WTC11 (cell line): Measurements from ENCODE around the gene GRAMD2A.

Experiments
- KAT7 ChIP-seq: sonication (generic); formaldehyde crosslinking; IDR thresholded peaks from 2 replicates; pipeline ENCODE4 v1.8.1; 2023; ENCODE audit warnings: missing genetic modification reagents, mild to moderate bottlenecking, borderline replicate concordance
- MLX ChIP-seq: sonication (generic); formaldehyde crosslinking; IDR thresholded peaks from 2 replicates; pipeline ENCODE4 v1.8.1; 2023; ENCODE audit warnings: mild to moderate bottlenecking, missing genetic modification reagents, moderate library complexity
- SP1 ChIP-seq: sonication (generic); formaldehyde crosslinking; conservative IDR thresholded peaks from 2 replicates; pipeline ENCODE4 v1.8.1; 2022; ENCODE audit warnings: missing genetic modification reagents

GRCh38 chr15:72229947-72230196 lies 32.3 kb upstream of the GRAMD2A start:
- TF ChIP-seq KAT7 (CRISPR knock-in tag) = no peak
- TF ChIP-seq MLX (CRISPR knock-in tag) = no peak
- no peak for TF ChIP-seq SP1
